ENCODE measurements around the gene PATJ.
"Not testable (repeated sequence)": the region's sequence is repeated elsewhere in the genome, so short reads cannot be mapped to it uniquely, and the experiment has no call there.

The PATJ gene

DNA sequence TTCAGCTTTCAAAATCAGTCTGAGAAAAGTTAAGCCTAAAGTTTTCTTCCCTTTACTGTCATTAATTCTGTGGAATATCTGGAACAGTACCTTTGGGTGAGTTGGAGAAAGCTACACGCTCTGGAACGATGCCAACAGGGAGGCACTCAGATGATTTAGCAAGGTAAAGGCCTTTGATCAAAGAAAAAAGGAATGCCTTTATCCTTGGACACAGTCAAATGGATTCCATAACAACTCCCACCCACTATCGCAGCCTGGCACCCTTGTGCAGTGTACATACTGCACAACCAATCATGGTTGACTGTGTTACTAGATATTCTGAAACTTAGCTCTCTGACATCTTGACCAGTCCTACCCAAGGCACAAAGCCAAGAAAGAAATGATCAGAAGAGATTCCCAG lies 218.7 kb downstream of the PATJ start:
- Histone ChIP-seq H3K9me3 (ENCODE audit: control insufficient read depth, insufficient read depth, low read length) (no peaks in the 10 kb centered on the region), H3K4me1 (ENCODE audit: control insufficient read depth, insufficient read depth, low read length) (peaks cover 5% of the 10 kb centered on the region), H3K36me3 (ENCODE audit: control insufficient read depth, insufficient read depth, low read length) (no peaks in the 10 kb centered on the region), H3K27me3 (ENCODE audit: control insufficient read depth, insufficient read depth, low read length) (no peaks in the 10 kb centered on the region), H3K4me3 (ENCODE audit: low read depth, low read length) (no peak overlapping the region), H3K9ac (ENCODE audit: low read depth, low read length) (no peak overlapping the region)

DNA sequence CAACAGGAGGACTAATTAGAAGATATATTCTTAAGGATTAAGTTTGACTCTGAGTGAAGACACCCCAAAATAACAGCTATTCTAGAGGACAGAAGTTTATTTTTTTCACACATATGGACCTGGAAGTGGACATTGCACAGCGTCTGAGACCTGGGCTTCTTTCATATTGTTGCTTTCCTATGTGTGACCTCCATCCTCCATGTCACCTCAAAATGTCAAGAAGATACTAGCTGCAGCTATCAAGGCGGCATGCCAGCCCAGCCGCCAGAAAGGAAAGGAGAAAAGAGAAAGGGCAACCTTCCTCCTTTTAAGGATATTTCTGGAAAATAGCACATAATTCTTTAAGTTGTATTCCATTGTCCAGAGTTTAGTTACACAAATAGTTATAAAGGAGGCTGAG lies 220.4 kb downstream of the PATJ start:
- Histone ChIP-seq H3K4me1 (ENCODE audit: control insufficient read depth, insufficient read depth, low read length) (peaks cover 2% of the 10 kb centered on the region), H3K9me3 (ENCODE audit: control insufficient read depth, insufficient read depth, low read length) (no peaks in the 10 kb centered on the region), H3K27me3 (ENCODE audit: control insufficient read depth, insufficient read depth, low read length) (no peaks in the 10 kb centered on the region), H3K4me3 (ENCODE audit: low read depth, low read length) (no peak overlapping the region), H3K9ac (ENCODE audit: low read depth, low read length) (no peak overlapping the region), H3K36me3 (ENCODE audit: control insufficient read depth, insufficient read depth, low read length) (no peaks in the 10 kb centered on the region)

DNA sequence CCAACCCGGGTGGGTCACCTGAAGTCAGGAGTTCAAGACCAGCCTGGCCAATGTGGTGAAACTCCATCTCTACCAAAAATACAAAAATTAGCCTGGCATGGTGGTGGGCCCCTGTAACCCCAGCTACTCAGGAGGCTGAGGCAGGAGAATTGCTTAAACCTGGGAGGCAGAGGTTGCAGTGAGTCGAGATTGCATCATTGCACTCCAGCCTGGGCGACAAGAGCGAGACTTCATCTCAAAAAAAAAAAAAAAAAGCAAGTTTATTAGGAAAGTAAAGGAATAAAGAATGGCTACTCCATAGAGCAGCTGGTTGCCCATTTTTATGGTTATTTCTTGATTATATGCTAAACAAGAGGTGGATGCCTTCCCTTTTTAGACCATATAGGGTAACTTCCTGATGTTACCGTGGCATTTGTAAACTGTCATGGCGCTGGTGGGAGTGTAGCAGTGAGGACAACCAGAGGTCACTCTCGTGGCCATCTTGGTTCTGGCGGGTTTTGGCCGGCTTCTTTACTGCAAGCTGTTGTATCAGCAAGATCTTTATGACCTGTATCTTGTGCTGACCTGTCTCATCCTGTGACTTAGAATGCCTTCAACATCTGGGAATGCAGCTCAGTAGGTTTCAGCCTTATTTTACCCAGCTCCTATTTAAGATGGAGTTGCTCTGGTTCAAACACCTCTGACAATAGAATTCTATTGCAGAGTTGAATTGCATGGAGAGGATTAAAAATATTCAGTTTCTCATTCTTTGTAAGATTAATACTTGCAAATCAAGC lies 224.4 kb downstream of the PATJ start:
- H3K4me3 ChIP-seq (ENCODE audit: low read depth, low read length); H3K36me3 ChIP-seq (ENCODE audit: control insufficient read depth, insufficient read depth, low read length); H3K9me3 ChIP-seq (ENCODE audit: control insufficient read depth, insufficient read depth, low read length); H3K27me3 ChIP-seq (ENCODE audit: control insufficient read depth, insufficient read depth, low read length); H3K9ac ChIP-seq (ENCODE audit: low read depth, low read length); H3K4me1 ChIP-seq (ENCODE audit: control insufficient read depth, insufficient read depth, low read length): not testable (repeated sequence)

DNA sequence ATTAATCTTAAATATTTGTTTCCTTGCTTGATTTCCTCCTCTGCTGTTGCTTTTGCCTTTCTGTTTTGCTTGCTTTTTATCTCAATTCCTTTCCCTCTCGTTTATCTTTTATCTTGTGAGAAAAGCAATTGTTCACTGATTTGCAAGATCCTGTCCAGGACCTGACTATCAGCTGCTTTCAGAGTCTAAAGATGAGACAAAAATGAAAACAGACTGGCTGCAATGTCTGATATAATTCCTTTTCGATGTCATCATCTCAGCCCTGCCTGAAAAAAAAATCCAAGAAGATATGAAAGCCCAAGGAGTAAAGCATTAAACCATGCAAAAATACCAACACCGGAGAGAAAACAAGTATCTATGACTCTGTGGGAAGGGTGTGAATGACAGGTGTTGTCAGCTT lies 225.5 kb downstream of the PATJ start:
- no peaks in the 10 kb centered on the region for H3K36me3 ChIP-seq (ENCODE audit: control insufficient read depth, insufficient read depth, low read length)
- no peaks in the 10 kb centered on the region for H3K9me3 ChIP-seq (ENCODE audit: control insufficient read depth, insufficient read depth, low read length)
- no peaks in the 10 kb centered on the region for H3K27me3 ChIP-seq (ENCODE audit: control insufficient read depth, insufficient read depth, low read length)
- no peak overlapping the region for H3K9ac ChIP-seq (ENCODE audit: low read depth, low read length)
- H3K4me1 ChIP-seq (ENCODE audit: control insufficient read depth, insufficient read depth, low read length): peaks cover 5% of the 10 kb centered on the region
- no peak overlapping the region for H3K4me3 ChIP-seq (ENCODE audit: low read depth, low read length)

DNA sequence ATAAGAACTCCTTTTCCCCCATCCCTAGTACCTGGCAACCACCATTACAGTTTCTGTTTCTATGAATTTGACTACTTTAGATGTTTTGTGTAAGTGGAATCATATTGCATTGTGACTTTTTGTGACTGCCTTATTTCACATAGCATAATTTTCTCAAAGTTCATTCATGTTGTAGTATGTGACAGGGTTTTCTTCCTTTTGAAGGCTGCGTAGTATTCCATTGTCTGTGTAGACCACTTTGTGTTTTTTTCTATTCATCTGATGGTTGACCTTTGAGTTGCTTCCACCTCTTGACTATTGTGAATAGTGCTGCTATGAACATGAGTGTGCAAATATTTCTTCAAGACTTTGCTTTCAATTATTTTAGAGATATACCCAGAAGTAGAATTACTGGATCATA lies 226.6 kb downstream of the PATJ start:
- Histone ChIP-seq H3K9me3 (ENCODE audit: control insufficient read depth, insufficient read depth, low read length) (no peaks in the 10 kb centered on the region), H3K27me3 (ENCODE audit: control insufficient read depth, insufficient read depth, low read length) (no peaks in the 10 kb centered on the region), H3K4me1 (ENCODE audit: control insufficient read depth, insufficient read depth, low read length) (peaks cover 5% of the 10 kb centered on the region), H3K36me3 (ENCODE audit: control insufficient read depth, insufficient read depth, low read length) (no peaks in the 10 kb centered on the region), H3K4me3 (ENCODE audit: low read depth, low read length) (no peak overlapping the region), H3K9ac (ENCODE audit: low read depth, low read length) (no peak overlapping the region)

DNA sequence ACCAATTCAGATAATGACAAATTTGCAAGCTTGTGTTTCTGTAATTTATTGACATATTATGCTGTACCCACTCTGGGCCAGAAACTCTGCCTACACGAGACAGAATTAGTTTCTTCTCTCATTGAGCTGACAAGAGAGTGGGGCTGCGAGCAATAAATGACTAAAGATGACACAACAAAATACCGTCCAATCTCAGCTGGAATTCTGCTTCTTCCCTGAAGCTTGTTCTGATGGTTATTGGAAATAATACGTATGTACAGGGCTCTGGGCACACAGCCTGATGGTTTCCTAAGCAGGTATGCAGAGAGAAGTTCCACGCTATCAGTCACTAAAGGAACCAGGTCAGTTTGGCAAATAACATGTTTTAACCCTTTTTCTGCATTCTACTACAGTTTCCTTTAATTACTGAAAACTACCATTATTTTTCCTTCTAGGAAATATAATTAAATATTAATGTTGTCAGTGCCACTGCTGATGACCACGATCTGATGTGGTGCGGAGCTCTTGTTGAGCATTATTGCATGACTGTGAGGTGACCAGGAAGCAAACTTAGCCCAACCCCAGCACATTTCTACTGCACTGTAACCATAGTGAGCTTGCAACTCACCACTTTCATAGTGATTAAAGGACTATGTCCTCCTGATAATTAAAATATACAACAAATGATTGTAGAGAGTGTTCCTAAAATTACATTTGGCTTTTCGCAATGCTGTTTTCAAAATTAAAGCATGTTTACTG lies 231.0 kb downstream of the PATJ start:
- Histone ChIP-seq H3K4me1 (ENCODE audit: control insufficient read depth, insufficient read depth, low read length) (no peaks in the 10 kb centered on the region), H3K9me3 (ENCODE audit: control insufficient read depth, insufficient read depth, low read length) (no peaks in the 10 kb centered on the region), H3K4me3 (ENCODE audit: low read depth, low read length) (no peak overlapping the region), H3K27me3 (ENCODE audit: control insufficient read depth, insufficient read depth, low read length) (no peaks in the 10 kb centered on the region), H3K36me3 (ENCODE audit: control insufficient read depth, insufficient read depth, low read length) (no peaks in the 10 kb centered on the region), H3K9ac (ENCODE audit: low read depth, low read length) (no peak overlapping the region)

DNA sequence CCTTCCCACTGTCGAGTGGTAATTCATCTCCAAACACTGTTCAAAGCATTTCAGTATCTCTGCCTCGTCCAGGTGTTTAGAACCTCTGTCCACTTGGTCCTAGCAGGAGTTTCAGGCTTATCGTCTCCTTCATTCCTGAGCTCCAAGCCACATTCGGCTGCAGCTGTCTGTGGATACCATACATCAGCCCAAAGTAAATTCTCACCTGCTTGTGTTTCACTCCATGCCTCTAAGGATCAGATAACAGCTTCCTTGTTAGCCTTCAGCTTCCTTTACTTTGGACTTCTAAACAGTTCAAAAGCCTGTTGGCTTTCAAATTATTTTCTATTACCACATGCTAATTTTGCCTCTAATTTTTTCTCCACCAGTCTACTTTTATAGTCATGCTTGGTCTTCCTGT lies 233.4 kb downstream of the PATJ start:
- no peaks in the 10 kb centered on the region for H3K4me1 ChIP-seq (ENCODE audit: control insufficient read depth, insufficient read depth, low read length)
- no peaks in the 10 kb centered on the region for H3K9me3 ChIP-seq (ENCODE audit: control insufficient read depth, insufficient read depth, low read length)
- H3K36me3 ChIP-seq (ENCODE audit: control insufficient read depth, insufficient read depth, low read length): no peaks in the 10 kb centered on the region
- H3K27me3 ChIP-seq (ENCODE audit: control insufficient read depth, insufficient read depth, low read length): no peaks in the 10 kb centered on the region
- H3K4me3 ChIP-seq (ENCODE audit: low read depth, low read length): no peak overlapping the region
- no peak overlapping the region for H3K9ac ChIP-seq (ENCODE audit: low read depth, low read length)

DNA sequence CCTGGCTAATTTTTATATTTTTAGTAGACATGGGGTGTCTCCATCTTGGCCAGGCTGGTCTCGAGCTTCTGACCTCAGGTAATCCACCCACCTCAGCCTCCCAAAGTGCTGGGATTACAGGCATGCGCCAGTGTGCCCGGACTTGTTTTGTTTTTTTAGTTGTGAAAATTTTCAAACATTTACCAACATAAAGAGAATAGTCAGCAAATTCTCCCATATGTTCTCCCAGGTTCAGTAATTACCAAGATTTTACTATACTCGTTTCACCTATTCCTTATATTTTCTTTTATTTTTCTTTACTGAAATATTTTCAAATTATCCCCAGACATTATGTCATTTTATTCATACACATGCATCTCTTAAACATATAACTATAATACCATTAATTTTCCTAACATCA lies 234.3 kb downstream of the PATJ start:
- no peaks in the 10 kb centered on the region for H3K4me1 ChIP-seq (ENCODE audit: control insufficient read depth, insufficient read depth, low read length)
- H3K9me3 ChIP-seq (ENCODE audit: control insufficient read depth, insufficient read depth, low read length): no peaks in the 10 kb centered on the region
- H3K4me3 ChIP-seq (ENCODE audit: low read depth, low read length): no peak overlapping the region
- H3K36me3 ChIP-seq (ENCODE audit: control insufficient read depth, insufficient read depth, low read length): no peaks in the 10 kb centered on the region
- H3K27me3 ChIP-seq (ENCODE audit: control insufficient read depth, insufficient read depth, low read length): no peaks in the 10 kb centered on the region
- H3K9ac ChIP-seq (ENCODE audit: low read depth, low read length): no peak overlapping the region

DNA sequence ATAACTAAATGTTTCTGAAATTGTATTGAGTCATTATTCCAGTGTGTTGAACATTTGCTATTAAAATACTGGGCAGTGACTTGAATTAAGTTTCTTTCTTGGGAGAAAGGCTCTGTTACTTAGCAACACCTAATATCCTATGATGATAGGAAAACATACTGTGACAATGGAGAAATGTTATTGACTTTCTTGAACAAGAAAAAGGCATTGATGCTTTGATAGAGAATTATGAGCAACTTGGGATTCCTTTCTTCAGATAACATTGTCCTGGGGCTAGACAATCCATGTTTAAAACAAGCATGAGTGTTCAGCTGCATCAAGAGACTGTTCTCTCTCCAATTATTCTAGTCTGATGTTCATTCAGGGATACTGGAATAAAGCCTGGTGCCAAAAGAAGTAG lies 236.5 kb downstream of the PATJ start:
- Histone ChIP-seq H3K27me3 (ENCODE audit: control insufficient read depth, insufficient read depth, low read length) (no peaks in the 10 kb centered on the region), H3K9ac (ENCODE audit: low read depth, low read length) (no peak overlapping the region), H3K36me3 (ENCODE audit: control insufficient read depth, insufficient read depth, low read length) (no peaks in the 10 kb centered on the region), H3K4me1 (ENCODE audit: control insufficient read depth, insufficient read depth, low read length) (no peaks in the 10 kb centered on the region), H3K4me3 (ENCODE audit: low read depth, low read length) (no peak overlapping the region), H3K9me3 (ENCODE audit: control insufficient read depth, insufficient read depth, low read length) (no peaks in the 10 kb centered on the region)

DNA sequence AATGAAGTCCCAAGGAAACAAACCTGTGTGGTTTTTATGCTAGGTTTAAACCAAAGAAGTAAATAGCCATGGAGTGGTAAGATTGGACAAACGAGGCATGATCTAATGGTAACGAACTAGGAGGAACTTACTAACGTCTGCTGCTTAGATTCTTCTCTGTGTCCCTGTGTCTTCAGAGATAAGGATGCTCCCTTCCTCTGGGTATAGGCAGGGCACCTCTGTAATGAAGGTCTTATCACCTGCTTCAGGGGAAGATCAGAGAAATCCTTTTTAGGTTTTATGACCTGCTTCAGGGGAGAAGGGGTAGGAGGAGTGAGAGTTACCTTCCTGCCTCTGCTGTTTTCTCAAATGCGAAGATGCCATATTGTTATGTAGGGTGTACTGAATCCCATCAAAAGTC lies 237.4 kb downstream of the PATJ start:
- Histone ChIP-seq H3K4me3 (ENCODE audit: low read depth, low read length) (no peak overlapping the region), H3K27me3 (ENCODE audit: control insufficient read depth, insufficient read depth, low read length) (no peaks in the 10 kb centered on the region), H3K4me1 (ENCODE audit: control insufficient read depth, insufficient read depth, low read length) (no peaks in the 10 kb centered on the region), H3K9ac (ENCODE audit: low read depth, low read length) (no peak overlapping the region), H3K9me3 (ENCODE audit: control insufficient read depth, insufficient read depth, low read length) (no peaks in the 10 kb centered on the region), H3K36me3 (ENCODE audit: control insufficient read depth, insufficient read depth, low read length) (no peaks in the 10 kb centered on the region)

DNA sequence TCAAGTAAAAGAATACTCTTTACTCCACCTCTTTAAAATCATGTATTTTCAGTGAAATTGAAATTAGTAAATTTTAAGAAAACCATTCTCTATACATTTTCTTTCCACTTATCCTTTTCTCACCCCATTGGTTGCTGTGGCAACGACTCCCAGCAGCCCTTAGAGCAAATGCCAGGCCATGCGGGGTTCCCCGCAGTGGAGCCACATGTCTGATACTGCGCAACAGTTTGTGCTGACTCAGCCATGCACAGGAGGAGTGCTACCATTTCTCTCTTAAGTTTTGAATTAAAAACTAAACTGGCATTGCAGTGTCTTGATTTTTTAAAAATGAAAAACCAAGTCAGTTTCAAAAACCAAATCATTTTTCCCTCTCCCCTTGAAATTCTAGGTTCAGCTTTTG lies 238.3 kb downstream of the PATJ start:
- no peaks in the 10 kb centered on the region for H3K36me3 ChIP-seq (ENCODE audit: control insufficient read depth, insufficient read depth, low read length)
- H3K9ac ChIP-seq (ENCODE audit: low read depth, low read length): no peak overlapping the region
- no peaks in the 10 kb centered on the region for H3K27me3 ChIP-seq (ENCODE audit: control insufficient read depth, insufficient read depth, low read length)
- H3K4me1 ChIP-seq (ENCODE audit: control insufficient read depth, insufficient read depth, low read length): no peaks in the 10 kb centered on the region
- no peaks in the 10 kb centered on the region for H3K9me3 ChIP-seq (ENCODE audit: control insufficient read depth, insufficient read depth, low read length)
- H3K4me3 ChIP-seq (ENCODE audit: low read depth, low read length): no peak overlapping the region
